HG03159 (cell line): ENCODE data around the gene ZC3H4.
"Not testable (repeated sequence)": the region's sequence is repeated elsewhere in the genome, so short reads cannot be mapped to it uniquely, and the experiment has no call there.

Experiments
- ATAC-seq: cut with Tn5 transposase; IDR thresholded peaks from one replicate; pipeline ENCODE4 v1.9.1; 2021; ENCODE audit warnings: mild to moderate bottlenecking, moderate library complexity; ENCODE audit not compliant: unreplicated experiment

ZC3H4 gene

DNA sequence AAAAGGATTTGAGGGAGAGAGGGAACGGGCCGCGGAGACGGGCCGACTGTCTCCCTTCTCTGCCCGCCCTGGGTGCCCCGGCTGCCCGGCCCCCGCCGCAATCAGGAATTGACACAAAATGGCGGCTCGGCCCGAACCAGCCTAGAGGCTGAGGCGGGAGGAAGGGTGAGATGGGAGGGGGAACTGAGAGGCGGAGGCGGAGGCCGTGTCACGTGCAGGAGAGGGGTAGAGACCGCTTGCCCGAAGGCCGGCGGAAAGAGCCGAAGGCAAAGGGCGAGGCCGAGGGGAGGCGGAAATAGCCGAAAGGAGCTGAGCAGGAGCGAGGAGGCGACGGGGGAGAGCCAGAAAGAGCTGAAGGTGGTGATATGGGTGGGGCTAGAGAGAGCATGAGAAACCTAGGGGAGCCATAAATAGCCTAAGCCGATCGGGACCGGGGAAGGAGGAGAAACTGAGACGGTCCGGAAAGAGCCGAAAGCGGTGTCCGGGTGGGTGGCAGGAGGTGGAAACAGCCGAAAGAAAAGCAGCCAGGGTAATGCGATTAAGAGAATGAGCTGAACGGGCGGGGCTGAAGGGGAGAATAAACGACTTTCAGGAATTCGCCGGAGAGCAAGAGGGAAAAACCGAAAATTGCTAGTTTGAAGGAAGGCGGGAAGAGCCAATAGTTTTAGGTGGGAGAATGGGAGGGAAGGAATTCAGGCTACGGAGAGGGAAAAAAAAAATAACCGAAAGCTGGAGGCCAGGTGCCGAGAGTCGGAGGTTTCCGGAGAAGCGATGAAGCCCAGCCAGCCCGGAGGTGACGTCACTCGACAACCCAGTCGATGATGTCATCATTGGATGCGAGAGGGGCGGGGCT, at the start of gene ZC3H4:
Gene ZC3H4 (minus strand): TSS at position 780 of the 853 bp plus-strand sequence. CDS start 1,192 bp downstream, outside the sequence.
- peak; percentile 82 for ATAC-seq

DNA sequence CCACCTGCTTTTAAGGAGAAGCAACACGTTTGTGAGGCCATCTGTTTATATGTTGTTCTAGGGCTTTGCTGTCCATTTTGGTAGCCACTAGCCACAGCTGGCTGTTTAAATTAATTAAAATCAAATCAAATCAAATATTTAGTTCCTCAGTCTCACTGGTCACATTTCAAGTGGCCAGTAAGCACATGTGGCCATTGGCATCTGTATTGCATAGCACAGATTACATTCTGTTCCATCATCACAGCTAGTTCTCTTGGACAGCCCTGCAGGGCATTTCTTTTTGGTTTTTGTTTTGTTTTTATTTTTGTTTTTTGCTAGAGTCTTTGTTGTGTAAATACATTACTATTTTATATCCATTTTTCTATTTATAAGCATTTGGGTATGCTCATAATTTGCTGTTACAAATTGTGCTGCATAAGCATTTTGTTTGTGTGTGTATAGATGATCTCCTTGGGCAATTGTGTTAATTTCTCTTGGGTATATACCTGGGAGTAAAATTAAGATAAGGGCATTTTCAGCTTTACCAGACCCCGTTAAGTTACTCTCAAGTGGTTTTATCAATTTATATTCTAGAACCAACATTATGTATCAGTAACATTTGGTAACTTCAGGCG, 48.4 kb upstream of the ZC3H4 start:
- no peak for ATAC-seq

DNA sequence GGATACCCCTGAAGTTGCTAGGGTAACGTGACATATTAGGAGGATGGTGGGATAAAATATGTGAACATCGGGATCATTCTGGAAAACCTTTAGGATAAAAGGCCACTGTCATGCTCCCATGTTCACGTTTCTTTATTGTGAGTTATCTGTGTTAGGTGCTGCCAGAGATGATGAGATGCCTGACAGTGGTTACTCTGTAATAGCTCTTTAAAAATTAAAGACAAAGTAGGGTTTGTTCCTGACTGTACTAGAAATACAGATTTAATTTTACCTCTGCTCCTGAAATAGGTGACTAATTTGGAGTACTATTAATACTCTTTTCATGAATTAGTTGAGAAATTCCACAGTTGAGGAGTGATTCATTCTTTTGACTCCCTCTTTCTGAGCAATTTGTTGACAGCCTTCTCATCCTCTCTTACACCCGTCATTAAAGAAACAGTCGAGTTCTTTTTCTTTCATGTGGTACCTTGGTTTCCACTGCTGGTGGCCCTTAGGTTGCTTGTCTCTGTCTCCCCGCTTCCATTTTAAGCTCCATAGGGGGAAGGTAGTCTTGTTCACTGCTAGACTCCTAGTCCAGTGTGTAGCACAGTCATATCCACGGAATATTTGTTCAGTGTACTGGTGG, 45.4 kb upstream of the ZC3H4 start:
- no peak for ATAC-seq

GRCh38 chr19:47158367-47158791, 44.8 kb upstream of the ZC3H4 start:
- no peak for ATAC-seq

GRCh38 chr19:47157431-47158321, 44.1 kb upstream of the ZC3H4 start:
- ATAC-seq: no peak

DNA sequence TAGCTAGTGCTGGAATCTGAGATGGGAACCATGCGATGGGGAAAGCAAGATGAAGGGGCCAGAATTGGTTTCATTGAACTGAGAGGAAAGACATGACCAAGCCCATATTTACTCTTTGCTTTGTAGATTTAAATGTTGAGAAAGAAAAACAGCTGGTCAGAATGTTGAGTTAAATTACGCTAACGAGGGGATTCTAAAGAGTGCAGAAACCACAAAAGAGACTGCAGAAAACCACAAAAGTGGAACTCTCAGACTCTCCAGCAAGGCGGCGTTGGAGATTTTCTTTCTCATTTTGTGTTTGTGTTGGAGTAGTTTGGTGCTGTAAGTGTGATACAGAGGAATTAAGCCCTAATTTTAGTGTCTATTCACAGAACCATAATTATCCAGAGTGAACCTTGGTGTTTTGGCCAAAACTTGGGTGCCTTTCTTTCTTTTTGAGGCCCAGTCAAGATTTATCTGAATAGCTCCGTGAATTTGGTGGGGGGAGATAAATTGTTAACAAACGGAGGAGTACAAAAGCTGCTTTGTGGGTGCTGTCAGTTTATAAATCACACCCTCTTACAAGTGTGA, 43.4 kb upstream of the ZC3H4 start:
- no peak for ATAC-seq

DNA sequence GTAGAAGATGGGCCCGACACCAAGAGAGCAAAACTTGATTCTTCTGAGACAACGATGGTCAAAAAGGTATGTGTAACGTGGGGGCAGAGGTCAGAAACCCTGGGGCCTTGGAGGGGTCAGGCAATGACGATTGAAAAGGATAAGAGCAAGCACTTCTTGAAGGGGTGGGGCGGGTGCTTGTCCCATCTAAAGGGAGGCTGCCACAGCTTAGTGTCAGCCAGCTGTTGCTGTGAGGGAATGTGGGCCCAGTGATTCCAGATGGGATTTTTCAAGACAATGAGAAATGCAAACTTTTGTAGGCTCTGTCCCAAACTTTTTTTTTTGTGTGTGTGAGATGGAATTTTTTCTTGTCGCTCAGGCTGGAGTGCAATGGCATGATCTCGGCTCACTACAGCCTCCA, 41.6 kb upstream of the ZC3H4 start:
- no peak for ATAC-seq

DNA sequence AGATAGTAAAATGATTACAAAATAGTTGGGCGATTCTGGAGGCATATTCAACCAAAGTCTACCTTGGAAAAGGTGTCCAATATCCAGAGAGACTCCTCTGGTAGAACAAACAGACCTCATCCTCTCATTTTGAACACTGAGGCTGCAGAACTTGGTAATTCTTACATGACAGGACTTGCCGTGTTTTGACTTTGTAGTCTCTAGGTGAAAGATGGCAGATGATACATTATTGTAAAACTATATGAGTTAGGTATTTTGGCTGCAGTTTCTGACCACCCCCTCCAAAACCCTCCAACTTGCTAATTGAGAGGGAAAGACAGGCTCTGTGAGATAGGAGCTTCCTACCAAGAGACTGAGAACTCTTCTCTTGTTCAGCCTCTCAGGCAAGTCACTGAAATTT, 39.7 kb upstream of the ZC3H4 start:
- no peak for ATAC-seq

- no peak for ATAC-seq
These were observed 39.1 kb upstream of the ZC3H4 start for GRCh38 chr19:47152632-47153031.

- no peak for ATAC-seq
These were observed 38.6 kb upstream of the ZC3H4 start for GRCh38 chr19:47152205-47152604.

GRCh38 chr19:47151627-47152026, 38.1 kb upstream of the ZC3H4 start:
- no peak for ATAC-seq

DNA sequence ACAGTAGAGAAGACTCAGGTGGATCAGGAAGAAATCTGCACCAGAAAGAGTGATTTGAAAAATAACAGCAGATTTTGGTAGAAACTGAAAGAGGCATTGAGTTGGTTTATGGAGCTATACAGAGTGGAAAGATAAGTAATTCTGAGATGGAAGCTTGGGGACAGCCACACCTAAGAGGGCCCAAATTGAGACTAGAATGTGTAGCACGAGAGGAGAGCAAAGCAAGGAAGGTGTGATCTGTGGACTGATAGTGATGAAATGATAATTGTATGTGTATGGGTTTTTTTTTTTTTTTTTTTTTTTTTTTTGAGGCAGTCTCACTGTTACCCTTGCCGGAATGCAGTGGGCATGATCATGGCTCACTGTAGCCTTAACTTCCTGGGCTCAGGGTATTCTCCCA, 33.3 kb upstream of the ZC3H4 start:
- no peak for ATAC-seq

DNA sequence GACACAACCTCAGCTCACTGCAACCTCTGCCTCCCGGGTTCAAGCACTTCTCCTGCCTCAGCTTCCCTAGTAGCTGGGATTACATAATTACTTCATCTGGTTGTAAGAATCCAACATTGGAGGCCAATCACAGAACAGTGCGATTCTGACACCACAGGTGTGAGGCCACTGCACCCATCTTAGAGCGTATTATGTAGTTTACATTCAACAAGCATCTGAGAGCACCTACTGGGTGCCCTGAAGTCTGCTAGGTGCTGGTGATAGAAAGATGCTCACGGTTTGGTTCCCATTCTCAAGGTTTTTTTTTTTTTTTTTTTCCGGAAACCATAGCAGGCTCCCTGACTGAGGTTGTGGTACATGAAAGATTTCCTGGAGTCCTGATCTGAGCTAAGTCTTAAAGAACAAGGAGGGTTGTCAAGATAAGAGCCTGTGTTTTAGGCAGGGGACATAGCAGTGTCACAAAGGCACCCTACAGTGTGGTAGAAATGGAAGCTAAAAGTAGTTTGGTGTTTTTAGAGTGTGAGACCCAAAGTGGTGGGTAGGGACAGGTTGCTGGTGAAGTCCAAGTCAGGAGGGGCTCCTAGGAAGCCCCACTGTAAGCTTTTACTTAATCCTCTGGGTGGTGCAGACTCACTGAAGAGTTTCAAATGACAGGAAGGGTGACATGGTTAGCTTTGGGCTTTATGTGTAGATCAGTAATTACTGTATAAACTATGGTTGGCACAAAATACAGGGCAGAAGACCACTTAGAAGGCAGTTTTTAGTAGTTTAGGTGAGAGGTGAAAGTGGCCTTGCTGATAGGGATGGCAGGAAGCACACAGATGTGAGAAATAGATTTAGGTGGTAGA, 32.3 kb upstream of the ZC3H4 start:
- no peak for ATAC-seq

DNA sequence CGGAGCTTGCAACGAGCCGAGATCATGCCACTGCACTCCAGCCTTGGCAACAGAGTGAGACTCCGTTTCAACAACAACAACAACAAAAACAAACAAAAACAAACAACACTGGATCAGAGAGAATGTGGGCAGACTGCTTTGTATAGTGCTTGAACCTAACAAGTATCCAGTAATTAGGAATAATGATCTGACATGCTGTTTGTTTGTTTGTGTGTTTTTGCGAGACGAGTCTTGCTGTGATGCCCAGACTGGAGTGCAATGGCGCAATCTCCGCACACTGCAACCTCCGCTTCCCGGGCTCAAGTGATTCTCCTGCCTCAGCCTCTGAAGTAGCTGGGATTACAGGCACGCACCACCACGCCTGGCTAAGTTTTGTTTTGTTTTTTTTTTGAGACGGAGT, 31.1 kb upstream of the ZC3H4 start:
- ATAC-seq: no peak

GRCh38 chr19:47143322-47144073, 29.9 kb upstream of the ZC3H4 start:
- ATAC-seq: no peak

- ATAC-seq: no peak
These were observed 29.2 kb upstream of the ZC3H4 start for GRCh38 chr19:47142779-47143178.

DNA sequence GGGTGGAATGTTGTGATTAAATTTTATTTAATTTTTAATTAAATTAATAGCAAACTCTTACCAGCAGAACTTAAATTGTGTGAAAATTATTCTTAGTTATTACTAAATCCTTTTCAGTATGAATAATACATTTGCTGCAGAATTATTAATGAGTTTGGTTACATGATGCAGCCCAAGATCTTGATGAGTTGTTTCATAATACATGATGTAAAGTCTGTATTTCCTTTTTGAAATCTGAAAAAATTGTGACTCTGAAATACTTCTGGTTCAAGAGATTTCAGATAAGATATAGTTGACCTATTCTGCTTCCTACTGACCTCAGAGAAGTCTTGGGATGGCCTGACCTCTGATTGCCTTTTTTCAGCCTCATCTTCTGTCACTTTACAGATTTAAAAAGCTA, 28.1 kb upstream of the ZC3H4 start:
- no peak for ATAC-seq

DNA sequence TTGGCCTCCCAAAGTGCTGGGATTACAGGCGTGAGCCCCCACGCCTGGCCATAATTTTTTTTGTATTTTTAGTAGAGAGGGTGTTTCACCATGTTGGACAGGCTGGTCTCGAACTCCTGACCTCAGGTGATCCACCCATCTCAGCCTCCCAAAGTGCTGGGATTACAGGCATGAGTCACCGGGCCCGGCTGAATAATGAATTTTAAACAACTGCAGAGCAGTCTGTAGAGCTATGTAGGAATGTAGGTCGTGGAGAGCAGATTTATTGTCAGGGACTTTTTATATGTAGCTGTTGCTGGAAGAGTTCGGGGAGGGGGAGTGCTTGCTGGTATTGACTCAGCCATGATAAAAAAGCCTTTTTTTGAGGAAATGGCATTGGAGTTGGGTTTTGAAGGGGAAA, 27.7 kb upstream of the ZC3H4 start:
- ATAC-seq: not testable (repeated sequence)

DNA sequence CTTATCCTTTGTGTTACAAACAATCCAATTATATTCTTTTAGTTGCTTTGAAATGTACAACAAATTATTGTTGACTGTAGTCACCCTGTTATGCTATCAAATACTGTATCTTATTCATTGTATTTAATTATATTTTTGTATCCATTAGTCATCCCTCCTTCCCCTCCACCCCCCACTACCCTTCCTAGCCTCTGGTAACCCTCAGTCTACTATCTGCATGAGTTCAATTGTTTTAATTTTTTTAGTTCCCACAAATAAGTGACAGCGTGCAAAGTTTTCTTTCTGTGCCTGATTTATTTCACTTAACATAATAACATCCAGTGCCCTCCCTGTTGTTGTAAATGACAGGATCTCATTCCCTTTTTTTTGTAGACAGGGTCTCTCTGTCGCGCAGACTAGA, 21.6 kb upstream of the ZC3H4 start:
- no peak for ATAC-seq
